Ammon's horn (tissue), 1 donor: Measurements from ENCODE around the gene METTL18.

Experiments
- DNase-seq: peaks from one replicate; pipeline ENCODE4 v3.0.0-alpha.2; 2016; ENCODE audit warnings: low spot score

The METTL18 gene

DNA sequence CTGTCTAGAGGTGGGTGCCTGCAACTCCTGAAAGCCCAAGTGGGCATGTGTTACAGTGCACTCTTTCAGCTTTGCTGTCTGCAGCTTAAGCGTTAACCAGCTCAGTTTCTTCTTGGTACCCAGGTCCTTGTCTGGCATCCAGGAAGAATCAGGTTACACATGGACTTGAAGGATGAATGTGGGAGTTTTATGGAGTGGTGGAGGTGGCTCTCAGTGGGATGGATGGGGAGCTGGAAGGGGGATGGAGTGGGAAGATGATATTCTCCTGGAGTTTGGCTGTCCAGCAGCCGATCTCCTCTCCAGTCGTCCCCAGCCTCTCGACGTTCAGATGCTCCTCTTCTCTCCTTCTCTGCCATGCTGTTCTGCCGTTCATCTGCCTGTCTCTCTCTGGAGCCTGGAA lies 9.4 kb downstream of the METTL18 start:
- no peak for DNase-seq

DNA sequence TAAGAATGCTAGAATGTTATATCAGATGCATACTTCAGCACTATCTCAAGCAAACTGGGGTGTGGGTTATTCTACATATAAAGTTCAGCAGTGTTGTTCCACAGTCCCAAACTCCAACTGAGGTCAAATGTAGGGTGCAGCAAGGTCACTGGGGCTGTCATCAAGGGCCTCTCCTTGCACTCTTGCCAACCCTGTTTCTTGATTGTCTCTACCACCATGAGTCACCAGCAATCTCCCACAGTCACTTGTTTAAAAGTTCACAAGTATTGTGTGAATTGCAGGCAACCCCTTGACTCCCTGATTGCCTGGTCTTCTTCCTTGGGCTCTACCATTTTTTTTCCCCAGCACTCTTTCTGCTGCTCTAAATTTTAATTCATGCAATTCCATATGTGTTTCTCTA lies 10.6 kb downstream of the METTL18 start:
- no peak for DNase-seq

DNA sequence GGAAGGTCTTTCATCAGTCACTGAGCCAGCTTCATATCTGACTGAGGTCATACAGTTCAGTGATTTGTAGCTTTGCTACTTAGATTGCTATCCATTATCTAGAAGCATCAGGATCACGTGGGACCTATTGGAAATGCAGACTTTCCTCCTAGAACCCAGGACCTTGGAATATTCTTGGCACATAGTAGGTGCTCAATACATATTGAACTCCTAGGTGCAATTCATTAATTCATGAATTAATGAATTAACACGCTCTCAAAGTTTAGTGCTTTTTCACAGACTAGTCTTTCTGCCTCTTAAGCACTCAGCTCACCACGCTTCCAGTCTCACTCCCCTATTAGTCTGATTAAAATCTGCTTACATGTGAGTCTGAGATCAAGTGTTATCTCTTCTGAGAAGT lies 12.1 kb downstream of the METTL18 start:
- DNase-seq, result no peak

DNA sequence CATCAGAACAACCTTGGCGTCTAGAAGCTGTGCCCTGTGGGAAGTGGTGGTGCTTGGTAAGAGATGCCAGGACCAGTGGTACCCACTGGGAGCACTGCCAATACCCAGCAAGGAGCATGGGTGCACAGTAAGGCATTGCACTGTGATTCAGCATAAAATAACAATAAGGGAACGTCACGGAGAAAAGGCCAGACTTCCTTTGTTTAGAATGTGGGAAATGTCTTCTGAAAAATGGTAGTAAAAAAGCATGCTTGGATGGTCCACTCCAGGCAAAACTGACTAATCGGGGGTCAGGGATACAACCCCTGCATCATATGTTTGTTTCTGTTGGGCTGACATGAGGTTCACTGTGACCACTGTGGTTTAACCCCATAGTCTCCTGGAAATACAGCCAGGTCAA lies 14.7 kb downstream of the METTL18 start:
- DNase-seq, result no peak

DNA sequence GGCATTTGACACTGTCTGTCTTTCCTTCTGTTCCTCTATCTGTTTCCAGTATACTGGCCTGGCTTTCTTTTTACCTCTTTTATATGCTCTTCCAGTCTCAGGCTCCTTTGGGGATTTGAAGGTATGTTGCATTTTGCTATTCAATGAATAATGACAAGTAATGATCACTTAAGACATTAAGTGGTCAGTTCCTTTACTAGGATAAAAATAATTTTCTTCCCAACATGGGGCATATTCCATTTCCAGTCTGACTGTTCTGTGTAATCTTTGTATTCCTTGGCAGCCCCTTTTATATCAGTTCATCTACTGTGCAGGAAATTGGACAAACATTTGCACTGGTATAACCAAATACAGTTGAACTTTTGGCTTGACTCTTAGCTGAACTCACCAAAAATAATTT lies 15.6 kb downstream of the METTL18 start:
- DNase-seq, result no peak

DNA sequence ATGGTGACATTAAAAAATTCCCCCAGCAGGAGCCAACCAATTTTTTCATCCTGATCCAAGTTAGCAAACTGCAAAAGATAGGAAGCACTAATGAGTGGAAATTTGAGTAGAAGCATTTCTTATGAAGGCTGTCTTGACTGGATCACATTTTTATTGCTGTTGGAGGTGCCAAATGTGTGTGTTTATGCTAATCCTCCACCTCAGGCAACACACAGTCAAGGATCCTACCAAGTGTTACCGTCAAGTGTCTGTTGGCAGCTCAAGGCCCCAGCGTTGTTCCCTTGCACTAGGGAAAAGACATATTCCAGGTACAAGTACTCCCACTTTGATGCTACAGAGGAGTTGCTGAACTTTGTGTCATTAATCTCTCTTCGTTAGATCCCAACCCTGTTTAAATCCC lies 18.3 kb downstream of the METTL18 start:
- no peak for DNase-seq

DNA sequence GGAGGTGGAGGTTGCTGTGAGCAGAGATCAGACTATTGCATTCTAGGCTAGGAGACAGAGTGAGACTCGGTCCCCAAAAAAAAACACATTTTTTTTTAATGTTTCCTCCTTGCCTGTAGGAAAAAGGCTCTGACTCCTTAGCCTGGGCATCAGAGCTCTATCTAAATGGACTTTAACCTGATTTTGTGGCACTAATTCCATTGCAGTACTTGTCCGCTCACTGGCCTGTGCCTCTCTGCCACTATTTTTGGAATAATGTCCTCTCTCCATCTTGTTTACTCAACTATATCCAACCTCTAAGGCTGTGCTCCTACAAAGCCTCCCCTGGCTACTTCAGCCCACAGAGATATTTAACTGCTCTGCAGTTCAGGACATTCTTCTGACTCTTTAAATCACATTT lies 26.5 kb downstream of the METTL18 start:
- DNase-seq, result no peak

DNA sequence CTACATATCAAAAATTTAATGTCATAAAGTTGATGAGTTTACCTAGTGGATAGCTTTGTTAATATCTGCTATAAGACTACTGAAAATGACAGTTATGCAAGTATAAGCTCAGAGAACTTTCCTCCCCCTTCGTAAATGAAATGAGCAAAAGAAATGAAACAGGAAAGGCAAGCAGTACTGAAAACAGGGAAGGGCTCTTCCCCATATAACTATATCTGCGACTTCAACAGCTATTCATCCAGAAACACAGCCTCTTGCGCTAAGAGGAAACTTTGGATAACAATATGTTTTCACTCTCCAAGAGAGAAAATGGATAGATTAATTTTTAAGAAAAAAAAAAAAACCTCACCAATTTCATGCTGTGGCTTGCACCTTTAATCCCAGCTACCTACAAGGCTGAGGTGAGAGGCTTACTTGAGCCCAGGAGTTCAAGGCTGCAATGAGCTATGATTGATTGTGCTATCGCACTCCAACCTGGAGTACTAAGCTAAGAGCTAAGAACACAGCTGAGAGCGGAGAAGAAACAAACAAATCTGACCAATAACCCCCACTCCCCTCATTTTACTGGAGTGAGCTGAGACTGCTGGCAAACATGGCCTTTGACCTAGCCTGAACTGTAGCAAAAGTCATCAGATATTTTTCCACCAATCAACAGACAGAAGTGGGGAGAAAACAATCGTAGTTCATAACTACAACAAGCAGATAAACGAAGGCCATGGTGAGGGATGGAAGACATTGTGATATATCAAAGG lies 29.0 kb downstream of the METTL18 start:
- DNase-seq, result no peak

DNA sequence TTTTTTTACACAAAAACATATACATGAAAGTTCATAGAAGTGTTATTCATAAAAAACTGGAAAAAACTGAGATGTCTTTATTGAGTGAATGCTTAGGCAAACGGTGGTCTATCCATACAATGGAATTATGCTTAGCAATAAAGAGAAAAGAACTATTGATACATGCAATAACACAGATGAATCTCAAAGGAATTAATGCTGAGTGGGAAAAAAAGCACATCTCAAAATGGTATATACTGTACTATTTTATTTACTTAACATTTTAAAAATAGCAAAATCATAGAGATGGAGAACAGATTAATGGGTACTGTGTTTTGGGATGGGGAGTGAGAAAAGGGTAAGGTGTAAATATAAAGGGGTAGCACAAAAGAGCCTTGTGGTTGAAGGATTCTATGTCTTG lies 29.8 kb downstream of the METTL18 start:
- DNase-seq, result no peak

DNA sequence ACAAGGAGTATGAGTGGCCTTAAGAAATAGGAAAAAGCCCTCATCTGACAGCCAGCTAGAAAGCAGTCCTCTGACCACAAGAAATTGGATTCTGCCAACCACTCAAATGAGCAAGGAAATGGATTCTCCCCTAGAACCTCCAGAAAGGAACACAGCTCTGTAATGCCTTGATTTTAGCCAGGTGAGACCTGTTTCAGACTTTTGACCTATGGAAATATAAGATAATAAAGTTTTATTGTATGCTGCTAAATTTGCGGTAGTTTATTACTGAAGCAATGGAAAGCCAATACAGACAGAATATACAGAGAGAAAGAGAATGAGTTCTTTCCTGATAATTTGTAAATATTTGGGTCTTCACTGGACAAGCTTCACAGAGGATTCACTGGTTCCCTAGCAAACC lies 32.0 kb downstream of the METTL18 start:
- no peak for DNase-seq

DNA sequence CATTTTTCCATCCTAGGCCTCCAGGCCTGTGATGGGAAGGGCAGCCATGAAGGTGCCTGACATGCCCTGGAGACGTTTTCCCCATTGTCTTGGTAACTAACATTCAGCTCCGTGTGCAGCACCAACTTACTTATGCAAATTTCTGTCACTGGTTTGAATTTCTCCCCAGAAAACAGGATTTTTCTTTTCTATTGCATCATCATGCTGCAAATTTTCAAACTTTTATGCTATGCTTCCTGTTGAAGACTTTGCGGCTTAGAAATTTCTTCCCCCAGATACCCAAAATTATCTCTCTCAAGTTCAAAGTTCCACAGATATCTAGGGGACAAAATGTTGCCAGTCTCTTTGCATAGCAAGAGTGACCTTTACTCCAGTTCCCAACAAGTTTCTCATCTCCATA lies 35.7 kb downstream of the METTL18 start:
- no peak for DNase-seq

DNA sequence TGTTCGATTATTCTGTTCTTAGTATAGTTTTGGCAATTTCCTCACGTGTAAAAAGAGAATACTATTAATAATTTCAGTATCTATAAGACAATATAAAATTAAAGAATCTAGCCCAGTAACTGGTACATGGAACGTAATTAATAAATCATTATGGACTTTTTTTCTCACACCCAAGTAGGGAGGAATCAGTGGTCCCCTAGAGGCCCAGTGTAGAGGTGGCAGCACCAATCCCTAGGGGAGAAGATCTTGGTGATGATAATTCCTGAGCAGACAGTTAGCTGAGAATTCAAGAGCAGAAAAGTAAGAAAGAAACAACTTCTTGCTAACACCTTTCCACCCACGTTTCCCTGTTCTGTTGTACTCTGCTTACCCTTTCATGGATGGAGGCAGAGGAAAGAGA lies 41.2 kb downstream of the METTL18 start:
- no peak for DNase-seq

DNA sequence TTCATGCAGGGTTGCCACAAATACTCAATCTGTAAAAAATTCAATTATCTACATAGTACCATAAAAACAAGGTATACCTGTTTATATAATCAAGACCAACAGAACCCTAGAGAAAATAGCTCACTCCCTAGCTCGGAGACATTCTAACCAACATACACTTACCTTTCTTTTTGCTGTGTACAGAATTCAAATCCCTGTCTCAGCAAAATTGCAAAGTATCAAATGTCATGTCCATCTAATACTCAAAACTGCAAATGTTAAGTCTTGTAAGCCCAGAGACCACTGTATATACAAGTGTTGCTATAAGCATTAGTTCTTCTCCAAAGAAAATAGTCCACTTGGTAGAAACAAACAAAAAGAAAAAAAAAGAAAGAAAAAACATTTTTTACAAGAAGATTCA lies 44.7 kb downstream of the METTL18 start:
- no peak for DNase-seq

DNA sequence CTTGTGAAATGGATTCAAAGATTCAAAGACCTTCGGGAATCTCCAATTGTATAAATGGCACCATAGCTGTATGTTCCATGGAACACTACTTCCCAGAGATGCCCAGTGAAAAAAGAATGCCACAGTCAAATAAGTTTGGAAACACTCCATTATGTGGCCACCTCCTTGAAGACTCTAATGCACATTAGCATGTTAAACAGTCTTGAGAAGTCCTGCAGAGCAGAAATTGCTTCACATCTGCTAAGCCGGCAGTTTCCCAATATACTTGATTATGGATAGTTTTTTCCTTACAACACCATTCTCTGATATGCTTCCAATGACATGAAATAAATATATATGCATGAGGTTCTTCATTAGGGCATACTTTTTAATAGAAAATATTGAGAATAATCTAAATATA lies 48.2 kb downstream of the METTL18 start:
- no peak for DNase-seq

DNA sequence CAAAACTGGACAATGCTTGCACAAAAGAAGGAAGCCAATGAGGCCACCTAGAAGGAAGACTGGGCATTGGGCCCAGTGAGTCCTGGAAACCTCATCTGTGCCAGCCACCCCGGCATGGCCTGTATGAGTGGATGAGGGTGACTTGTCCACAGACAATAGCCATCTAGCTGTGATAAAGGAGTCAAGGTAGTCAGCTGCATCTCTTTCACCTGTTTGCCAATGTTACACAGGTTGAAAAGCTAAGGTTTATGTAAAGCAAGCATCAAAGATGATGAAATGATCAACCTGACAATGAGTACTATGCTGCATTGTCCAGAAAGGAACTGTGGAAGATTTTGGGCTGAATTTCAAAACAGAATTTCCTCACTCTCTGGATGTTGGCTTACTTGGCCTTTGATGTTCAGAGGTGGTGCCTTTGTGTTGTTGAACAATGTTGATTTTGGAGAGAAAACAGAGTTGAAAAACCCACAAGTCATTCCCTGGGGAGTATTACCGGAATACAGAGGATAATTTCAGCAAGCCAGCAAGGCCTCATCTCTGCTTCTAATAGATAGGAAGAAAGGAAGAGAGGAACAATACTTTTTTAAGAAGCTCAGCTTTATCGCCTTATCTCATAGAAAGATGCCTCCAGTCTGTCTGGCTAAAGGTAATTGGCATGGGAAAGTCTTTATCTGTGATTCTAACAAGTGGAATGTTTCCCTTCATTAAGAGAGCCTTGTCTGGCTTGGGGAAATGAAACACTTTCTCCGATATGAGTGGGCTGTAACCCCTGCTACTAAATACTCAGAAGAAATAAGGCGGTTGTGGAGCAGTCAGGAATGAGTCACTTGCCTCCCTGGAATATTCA lies 49.5 kb downstream of the METTL18 start:
- no peak for DNase-seq
